A172 (cell line): ENCODE results near the gene ALAD. TPM values are rescaled to one million over a fixed set of nuclear protein-coding genes. Genes with fewer than 3 reads are reported as not detected.
A peak's percentile ranks its signal among the peaks of the same experiment; 100 is the strongest.

Source experiments
- DNase-seq: peaks from one replicate; pipeline ENCODE4 v3.0.0-alpha.2; 2015; ENCODE audit warnings: low spot score
- total RNA-seq: library from RNA; depleted of rRNA; stranded (reverse); fragments of >200 nt; shearing (Covaris generic); gene quantifications from 2 replicates; pipeline ENCODE4 v1.2.3, GENCODE V29; 2014; rRNA removed

ALAD gene
- total RNA-seq, 1 experiment from 2014 or later = 8.4 TPM

DNA sequence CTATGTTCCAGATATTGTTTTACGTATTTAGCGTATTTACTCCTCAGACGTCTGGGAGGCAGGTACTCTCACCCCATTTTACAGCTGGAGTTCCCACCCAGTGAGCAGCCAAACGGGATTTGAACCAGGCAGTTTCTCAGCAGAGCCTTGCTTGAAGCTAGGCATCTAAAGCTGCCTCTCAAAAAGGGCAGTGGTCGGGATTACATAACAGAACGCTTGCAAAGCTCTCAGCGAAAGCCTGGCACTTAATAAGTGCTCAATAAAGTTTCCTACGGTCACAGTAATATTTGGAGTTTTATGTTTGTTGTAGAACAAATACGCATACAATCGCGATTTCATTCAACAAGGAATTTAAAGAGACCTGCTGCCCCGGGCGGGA lies 52.0 kb downstream of the ALAD start:
- no peak for DNase-seq

DNA sequence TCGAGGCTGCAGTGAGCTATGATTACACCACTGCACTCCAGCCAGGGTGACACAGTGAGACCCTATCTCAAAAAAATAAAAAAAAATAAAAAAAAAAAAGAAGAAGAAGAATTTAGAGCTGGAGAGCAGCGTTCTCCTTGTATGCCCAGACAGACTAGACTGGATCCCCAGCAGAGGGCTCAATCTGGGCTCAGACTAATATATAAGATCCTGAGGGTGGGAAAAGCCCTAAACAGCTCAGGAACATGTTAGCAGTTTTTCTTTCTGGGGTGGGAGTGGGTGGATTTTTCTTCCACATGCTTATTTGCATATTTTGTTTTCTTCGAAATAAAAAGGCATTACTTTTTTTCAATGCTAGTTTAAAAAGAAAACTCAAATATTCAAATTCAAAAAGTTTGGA lies 52.6 kb downstream of the ALAD start:
- no peak for DNase-seq

GRCh38 chr9:113345671-113346070 lies 55.4 kb downstream of the ALAD start:
- no peak for DNase-seq

- no peak for DNase-seq
These were observed 55.9 kb downstream of the ALAD start for GRCh38 chr9:113345190-113345589.

DNA sequence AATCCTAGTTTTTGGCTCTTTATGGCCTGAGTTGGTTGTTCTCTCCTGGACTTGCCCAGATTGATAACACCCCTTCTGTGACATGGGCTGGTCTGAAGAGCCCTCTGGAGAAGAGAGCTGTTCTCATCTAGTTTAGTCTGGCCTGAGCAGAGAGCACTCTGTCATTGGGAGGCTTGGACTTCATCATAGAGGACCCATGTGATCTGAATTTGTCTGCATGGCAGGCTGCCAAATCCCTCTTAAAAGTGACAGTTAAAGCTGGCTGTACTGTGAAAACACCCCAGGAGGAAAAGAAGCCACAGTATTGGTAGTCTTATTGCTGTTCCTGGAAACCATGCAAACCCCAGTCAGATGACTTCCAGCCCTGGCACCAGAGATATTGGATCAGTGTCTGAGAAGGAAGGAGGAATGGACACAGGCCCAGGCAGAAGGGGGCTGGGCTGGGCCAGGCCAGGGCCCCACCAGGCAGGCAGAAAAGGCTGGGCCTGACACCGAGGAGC lies 57.3 kb downstream of the ALAD start:
- DNase-seq = peak; percentile 21

DNA sequence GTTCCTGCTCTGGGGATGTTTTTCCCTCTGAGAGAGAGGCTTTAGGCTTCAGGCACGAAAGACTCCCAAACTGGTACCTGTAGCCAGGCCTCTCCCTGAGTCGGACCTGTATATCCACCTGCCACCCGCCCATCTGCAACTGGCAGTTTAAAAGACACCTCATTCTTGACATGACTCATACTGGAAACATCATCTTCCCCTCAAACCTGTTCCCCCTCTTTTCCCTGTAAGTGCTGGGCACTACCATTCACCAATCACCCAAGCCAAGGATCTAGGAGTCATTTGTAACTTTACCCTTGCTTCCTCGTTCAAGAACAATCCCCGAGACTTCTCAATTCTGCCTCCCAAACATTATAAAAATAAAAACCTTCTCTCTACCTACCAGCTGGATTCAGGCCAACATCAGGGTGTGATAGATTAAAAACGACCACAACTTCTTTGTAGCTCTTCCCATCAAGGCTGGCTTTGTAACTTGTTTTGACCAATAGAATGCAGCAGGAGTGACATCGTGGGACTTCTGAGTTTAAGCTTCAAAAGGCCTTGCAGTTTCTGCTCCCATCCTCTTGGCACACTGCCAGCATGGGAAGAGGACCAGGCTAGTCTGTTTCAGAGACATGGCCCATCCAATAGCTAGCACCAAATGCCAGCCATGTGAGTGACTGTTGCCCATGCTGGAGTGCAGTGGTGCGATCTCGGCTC lies 59.2 kb downstream of the ALAD start:
- DNase-seq = no peak

DNA sequence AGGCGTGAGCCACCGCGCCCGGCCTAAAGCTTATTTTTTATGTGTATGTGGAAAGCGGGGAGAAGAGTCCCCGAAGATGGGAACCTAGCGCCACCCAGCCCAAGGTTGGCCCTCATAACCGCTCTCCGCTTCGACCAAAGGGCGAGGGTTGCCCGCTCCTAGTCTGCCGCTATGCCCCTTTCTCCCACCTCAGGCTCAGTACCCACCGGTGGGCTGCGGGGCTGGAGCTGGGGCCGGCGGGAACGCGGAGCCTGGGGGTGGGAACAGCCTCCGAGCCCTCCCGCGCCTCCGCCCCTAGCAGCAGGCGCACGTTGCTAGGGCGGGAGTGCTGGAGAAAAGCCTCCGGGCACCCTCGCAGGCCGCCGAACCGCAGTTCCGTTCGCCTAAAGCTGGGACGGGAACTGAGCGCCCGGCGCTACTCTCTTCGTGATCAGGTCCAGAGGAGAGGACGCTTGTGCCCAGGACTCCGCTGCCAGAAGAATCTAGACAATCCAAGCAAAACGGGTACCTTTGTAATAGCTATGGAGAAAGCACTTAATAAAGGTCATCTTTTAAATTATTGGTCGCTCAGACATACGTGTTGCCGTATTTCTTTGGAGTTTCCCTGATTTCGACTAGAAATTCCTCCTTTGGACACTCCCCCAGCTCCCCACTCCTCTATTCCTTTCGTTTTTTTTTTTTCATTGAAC lies 60.9 kb downstream of the ALAD start, which contains the start of gene WDR31:
TSS of gene WDR31 (minus strand) at position 265 of the 689 bp plus-strand sequence. CDS start 8,253 bp downstream, outside the sequence.
- DNase-seq = peak; percentile 70

- DNase-seq = no peak
These were observed 63.4 kb downstream of the ALAD start for GRCh38 chr9:113337714-113338113.

Other genes with a start within 250 kb of the ALAD start
- gene FKBP15, start 180.0 kb downstream of the ALAD start, total RNA-seq = 23.7 and 24.3 TPM in 2 replicates
- 15.3 and 16.2 TPM in 2 replicates for gene SLC31A1, start 179.7 kb downstream of the ALAD start, total RNA-seq
- gene CDC26, start 125.7 kb downstream of the ALAD start, total RNA-seq = 49.2 and 63.4 TPM in 2 replicates
- 54.3 and 55.8 TPM in 2 replicates for gene PRPF4, start 125.6 kb downstream of the ALAD start, total RNA-seq
- not detected in 2 replicates for gene RNF183, start 97.9 kb downstream of the ALAD start, total RNA-seq
- gene WDR31, start 61.0 kb downstream of the ALAD start, total RNA-seq = 0.60 and 0.74 TPM in 2 replicates
- not detected in 2 replicates for gene BSPRY, start 51.7 kb downstream of the ALAD start, total RNA-seq
- gene HDHD3, start 24.3 kb downstream of the ALAD start, total RNA-seq = 19.2 and 23.2 TPM in 2 replicates
- 87.5 and 104 TPM in 2 replicates for gene POLE3, start 9.4 kb upstream of the ALAD start, total RNA-seq
- gene C9orf43, start 9.5 kb upstream of the ALAD start, total RNA-seq = 0.50 and 0.76 TPM in 2 replicates
- gene RGS3, start 62.4 kb upstream of the ALAD start, total RNA-seq = 65.8 and 75.3 TPM in 2 replicates